ENCODE data around the gene CAMTA1.
"Not testable (repeated sequence)": the region's sequence is repeated elsewhere in the genome, so short reads cannot be mapped to it uniquely, and the experiment has no call there.

Gene CAMTA1

GRCh38 chr1:7130127-7130526 lies 344.9 kb downstream of the CAMTA1 start:
- no peak for TF ChIP-seq CTCF (IDR thresholded peaks at IDR 0.05; ENCODE audit: insufficient read depth, low read depth, low read length, missing control alignments)
- no peak overlapping the region for H3K4me3 ChIP-seq (ENCODE audit: low read length)
- DNase-seq (ENCODE audit: low read depth), result no peak

DNA sequence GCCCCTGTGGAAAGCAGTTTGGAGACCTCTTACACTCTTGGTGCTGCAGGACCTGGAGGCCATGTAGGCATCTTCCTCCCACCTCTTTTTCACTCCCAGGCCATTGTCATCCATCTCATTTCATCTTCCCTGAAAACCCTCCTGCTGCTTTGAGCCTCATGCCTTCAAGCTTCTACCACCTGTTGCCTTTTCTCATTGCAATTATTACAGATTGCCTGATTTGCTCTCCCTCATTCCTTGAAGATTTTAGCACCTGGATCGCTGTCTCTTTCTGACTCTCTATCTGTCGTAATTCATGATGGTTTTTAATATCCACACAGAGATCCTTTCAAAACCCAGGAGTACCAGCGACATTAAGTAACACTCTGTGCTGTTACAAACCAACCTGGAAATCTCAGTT lies 350.2 kb downstream of the CAMTA1 start:
- H3K4me3 ChIP-seq (ENCODE audit: low read length), result no peak overlapping the region
- no peak for DNase-seq (ENCODE audit: low read depth)
- TF ChIP-seq CTCF (IDR thresholded peaks at IDR 0.05; ENCODE audit: insufficient read depth, low read depth, low read length, missing control alignments), result no peak

DNA sequence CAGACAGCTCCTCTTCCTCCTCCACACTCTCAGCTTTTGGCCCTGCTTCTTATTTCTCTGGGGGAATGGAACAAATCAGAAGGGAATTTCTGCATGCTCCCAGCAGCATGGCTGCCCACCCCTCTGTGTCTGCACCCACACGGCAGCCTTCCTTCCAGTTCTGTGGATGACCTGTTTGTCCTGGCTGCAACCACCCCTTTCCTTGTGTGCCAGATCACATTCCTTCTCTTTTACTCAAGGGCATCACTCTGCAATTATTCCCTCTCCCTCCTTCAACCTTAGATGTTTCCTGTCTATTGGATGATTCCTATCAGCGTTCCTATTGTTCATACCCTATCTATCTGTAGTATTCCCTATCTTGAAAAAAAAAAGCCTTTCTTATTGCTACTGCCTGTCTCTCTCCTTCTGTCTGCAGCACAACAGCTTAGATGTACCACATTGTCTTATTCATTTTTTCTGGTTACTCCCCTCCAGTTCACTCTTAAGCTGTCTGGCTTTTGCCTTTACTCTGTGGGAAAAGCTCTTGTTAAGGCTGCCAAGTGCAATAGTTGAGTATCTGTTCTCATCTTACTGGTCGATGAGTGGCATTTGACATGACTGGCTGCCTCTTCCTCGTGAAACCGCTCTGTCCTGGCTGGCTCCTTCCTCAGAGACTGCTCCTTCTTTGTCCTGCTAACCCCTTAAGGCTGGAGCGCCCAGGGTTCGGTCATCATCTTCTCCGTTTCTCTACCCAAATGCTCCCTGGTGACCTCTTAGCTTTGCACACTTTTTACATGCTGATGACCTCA lies 351.1 kb downstream of the CAMTA1 start:
- no peak overlapping the region for H3K4me3 ChIP-seq (ENCODE audit: low read length)
- no peak for TF ChIP-seq CTCF (IDR thresholded peaks at IDR 0.05; ENCODE audit: insufficient read depth, low read depth, low read length, missing control alignments)
- DNase-seq (ENCODE audit: low read depth), result no peak

DNA sequence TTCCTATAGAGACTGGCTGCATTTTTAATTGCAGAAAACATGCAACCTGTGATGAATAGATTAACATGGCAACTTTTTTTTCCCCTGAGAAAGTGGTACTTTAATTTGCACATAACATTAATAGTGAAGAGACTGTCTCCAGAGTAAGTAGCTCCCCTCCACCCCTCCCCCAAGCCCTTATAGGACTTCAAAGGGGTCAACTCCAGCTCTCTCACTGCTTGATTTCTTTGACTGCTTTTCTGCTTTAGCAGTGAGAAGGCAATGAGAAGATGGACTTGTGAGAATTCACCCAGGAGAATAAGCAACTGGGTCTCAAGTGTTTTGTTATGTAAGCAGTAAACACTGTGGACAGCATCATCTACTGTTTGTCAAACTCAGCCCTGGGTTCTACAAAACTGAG lies 355.0 kb downstream of the CAMTA1 start:
- DNase-seq (ENCODE audit: low read depth), result no peak
- no peak overlapping the region for H3K4me3 ChIP-seq (ENCODE audit: low read length)
- TF ChIP-seq CTCF (IDR thresholded peaks at IDR 0.05; ENCODE audit: insufficient read depth, low read depth, low read length, missing control alignments), result no peak

GRCh38 chr1:7145947-7146346 lies 360.7 kb downstream of the CAMTA1 start:
- TF ChIP-seq CTCF (IDR thresholded peaks at IDR 0.05; ENCODE audit: insufficient read depth, low read depth, low read length, missing control alignments), result no peak
- no peak for DNase-seq (ENCODE audit: low read depth)
- H3K4me3 ChIP-seq (ENCODE audit: low read length), result no peak overlapping the region

DNA sequence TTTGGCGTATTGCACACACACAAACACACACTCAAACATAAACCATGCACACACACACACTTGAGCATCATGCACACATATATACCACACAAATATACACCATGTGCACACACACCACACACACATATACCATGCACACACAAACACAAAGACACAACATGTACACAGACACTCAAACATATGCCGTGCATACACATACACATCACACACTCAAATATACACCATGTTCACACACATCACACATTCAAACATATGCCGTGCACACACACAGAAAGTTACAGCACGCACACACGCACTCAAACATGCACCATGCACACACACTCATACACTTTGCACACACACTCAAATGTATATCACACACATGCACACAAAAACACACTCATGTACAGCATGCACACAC lies 361.5 kb downstream of the CAMTA1 start:
- no peak for TF ChIP-seq CTCF (IDR thresholded peaks at IDR 0.05; ENCODE audit: insufficient read depth, low read depth, low read length, missing control alignments)
- no peak for DNase-seq (ENCODE audit: low read depth)
- H3K4me3 ChIP-seq (ENCODE audit: low read length), result no peak overlapping the region

- DNase-seq (ENCODE audit: low read depth); H3K4me3 ChIP-seq (ENCODE audit: low read length): not testable (repeated sequence)
Measured at GRCh38 chr1:7147581-7148282, 362.5 kb downstream of the CAMTA1 start.

Measured in epithelial cell of esophagus (primary cell).